Esophagus muscularis mucosa (tissue), 4 donors: ENCODE results near the gene SH3BP2. TPM values are rescaled to one million over a fixed set of nuclear protein-coding genes. Genes with fewer than 3 reads are reported as not detected.

Source experiments
- DNase-seq: peaks from one replicate; pipeline ENCODE4 v3.0.0-alpha.2; 2017; ENCODE audit errors: extremely low spot score
- H3K27ac ChIP-seq, 4 donors: fragments of 200-600 bp; sonication (generic); replicated peaks in 1 of 4; 1 replicate in 3 of 4; 2 replicates in 1 of 4; pipeline ENCODE4 v1.5.1; 2016 to 2019; ENCODE audit warnings: mild to moderate bottlenecking in 1 of 4
- H3K27me3 ChIP-seq, 4 donors: fragments of 200-600 bp; sonication (generic); one replicate each; pipeline versions ENCODE4 v1.5.1 to v1.6.0; 2016 to 2019
- H3K36me3 ChIP-seq, 4 donors: fragments of 200-600 bp; sonication (generic); one replicate each; pipeline ENCODE4 v1.5.1; 2016 to 2019
- H3K4me1 ChIP-seq, 4 donors: fragments of 200-600 bp; sonication (generic); one replicate each; pipeline ENCODE4 v1.5.1; 2016 to 2019
- H3K4me3 ChIP-seq, 4 donors: fragments of 200-600 bp; sonication (generic); 1 replicate in 2 of 4; 2 replicates in 2 of 4; pipeline ENCODE4 v1.5.1; 2016 to 2019; ENCODE audit warnings: mild to moderate bottlenecking in 4 of 4, moderate library complexity in 1 of 4
- H3K9me3 ChIP-seq, 4 donors: fragments of 200-600 bp; sonication (generic); 1 replicate in 3 of 4; 2 replicates in 1 of 4; pipeline ENCODE4 v1.5.1; 2016 to 2019
- EP300 ChIP-seq: sonication (generic); formaldehyde crosslinking; IDR thresholded peaks from one replicate; pipeline ENCODE4 v1.6.1; 2017; ENCODE audit warnings: antibody characterized with exemption
- POLR2A ChIP-seq: fragments of 450-650 bp; IDR thresholded peaks from one replicate; pipeline ENCODE4 v1.6.1; 2017; ENCODE audit warnings: antibody characterized with exemption, moderate library complexity, mild to moderate bottlenecking, low read depth
- POLR2AphosphoS5 ChIP-seq, 2 donors: sonication (generic); formaldehyde crosslinking; IDR thresholded peaks; one replicate each; pipeline ENCODE4 v1.6.1; 2017; ENCODE audit warnings: antibody characterized with exemption in 2 of 2
- WGBS: methylation state at CpG from one replicate; pipeline ENCODE4 v1.1.5; 2018; 5-methylcytosine and 5-hydroxymethylcytosine counted together
- intact Hi-C: fragments of 100-400 bp; cut with DNase I; formaldehyde crosslinking; loops from one replicate; pipeline ENCODE4 v1.15.1; 2023
- total RNA-seq, 4 donors: library from RNA; depleted of rRNA; stranded (reverse); fragments of >200 nt; gene quantifications; one replicate each; pipeline versions ENCODE4 v1.1.0 to v1.2.1, GENCODE V29; 2016
- TF ChIP-seq, protein P1 (sequence below), 3 experiments: fragments of 200-600 bp in 2 of 3; fragments of 450-650 bp in 1 of 3; sonication (generic) in 2 of 3; IDR thresholded peaks; one replicate each; pipeline ENCODE4 v1.5.1; 2017 to 2019; ENCODE audit warnings: antibody characterized with exemption in 3 of 3, mild to moderate bottlenecking in 2 of 3, moderate library complexity in 1 of 3

Gene SH3BP2
- total RNA-seq, 4 donors from 2014 or later, result 25.2 to 34.5 (median 31.5) TPM

DNA sequence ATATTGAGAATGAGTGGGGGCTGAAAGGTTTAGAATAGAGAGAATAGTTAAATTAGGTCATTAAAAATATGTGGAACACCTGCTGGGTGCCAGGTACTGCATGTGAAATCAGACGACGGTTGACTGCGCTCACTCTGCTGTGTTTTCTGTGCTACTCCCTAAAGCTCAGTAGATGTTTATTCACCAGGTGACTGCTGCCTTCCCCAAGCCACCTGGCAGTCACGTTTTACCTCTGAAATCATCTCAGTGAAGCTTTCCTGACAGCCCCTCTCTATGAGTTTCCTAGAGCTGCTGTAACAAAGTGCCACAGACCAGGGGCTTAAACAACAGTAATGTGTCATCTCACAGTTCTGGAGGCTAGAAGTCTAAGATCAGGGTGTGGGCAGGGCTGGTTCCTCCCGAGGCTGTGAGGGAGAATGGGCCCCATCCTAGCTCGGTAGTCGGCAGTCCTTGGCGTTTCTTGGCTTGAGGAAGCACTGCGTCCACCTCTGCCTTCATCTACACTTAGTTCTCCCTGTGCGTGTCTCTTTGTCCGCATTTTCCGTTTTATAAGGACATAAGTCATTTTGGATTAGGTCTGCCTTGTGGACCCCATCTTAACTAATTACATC lies 76.1 kb downstream of the SH3BP2 start:
- no peak for DNase-seq
- Histone ChIP-seq H3K27me3 (no peaks in the 10 kb centered on the region), H3K9me3 (no peaks in the 10 kb centered on the region), H3K36me3 (no peaks in the 10 kb centered on the region), H3K27ac (peak overlapping the region; percentile 62 to 75 (median 72)), H3K4me3 (peak overlapping the region; percentile 34 to 46 (median 40)), H3K4me1 (peaks cover 93 to 97% (median 96%) of the 10 kb centered on the region in 4 donors)
- TF ChIP-seq EP300 (no peak), POLR2AphosphoS5 (IDR thresholded peaks at IDR 0.05) (no peak), POLR2A (no peak)
- TF ChIP-seq, protein P1, sequence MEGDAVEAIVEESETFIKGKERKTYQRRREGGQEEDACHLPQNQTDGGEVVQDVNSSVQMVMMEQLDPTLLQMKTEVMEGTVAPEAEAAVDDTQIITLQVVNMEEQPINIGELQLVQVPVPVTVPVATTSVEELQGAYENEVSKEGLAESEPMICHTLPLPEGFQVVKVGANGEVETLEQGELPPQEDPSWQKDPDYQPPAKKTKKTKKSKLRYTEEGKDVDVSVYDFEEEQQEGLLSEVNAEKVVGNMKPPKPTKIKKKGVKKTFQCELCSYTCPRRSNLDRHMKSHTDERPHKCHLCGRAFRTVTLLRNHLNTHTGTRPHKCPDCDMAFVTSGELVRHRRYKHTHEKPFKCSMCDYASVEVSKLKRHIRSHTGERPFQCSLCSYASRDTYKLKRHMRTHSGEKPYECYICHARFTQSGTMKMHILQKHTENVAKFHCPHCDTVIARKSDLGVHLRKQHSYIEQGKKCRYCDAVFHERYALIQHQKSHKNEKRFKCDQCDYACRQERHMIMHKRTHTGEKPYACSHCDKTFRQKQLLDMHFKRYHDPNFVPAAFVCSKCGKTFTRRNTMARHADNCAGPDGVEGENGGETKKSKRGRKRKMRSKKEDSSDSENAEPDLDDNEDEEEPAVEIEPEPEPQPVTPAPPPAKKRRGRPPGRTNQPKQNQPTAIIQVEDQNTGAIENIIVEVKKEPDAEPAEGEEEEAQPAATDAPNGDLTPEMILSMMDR (IDR thresholded peaks at IDR 0.05), result no peak
- intact Hi-C loops, result no loop called here
- WGBS, result 74% methylated on average over 12 of the region's 12 CpGs

GRCh38 chr4:2869659-2870058 lies 76.8 kb downstream of the SH3BP2 start:
- Histone ChIP-seq H3K36me3 (no peaks in the 10 kb centered on the region), H3K27me3 (no peaks in the 10 kb centered on the region), H3K4me1 (peaks cover 91 to 97% (median 96%) of the 10 kb centered on the region in 4 donors), H3K27ac (peak overlapping the region; percentile 18 to 75 (median 72)), H3K9me3 (no peaks in the 10 kb centered on the region), H3K4me3 (peak overlapping the region in 1 of 4 donors; percentile 2)
- WGBS, result 55% methylated on average over 6 of the region's 6 CpGs
- intact Hi-C loops, result no loop called here
- TF ChIP-seq POLR2AphosphoS5 (IDR thresholded peaks at IDR 0.05) (no peak), POLR2A (no peak), EP300 (no peak)
- TF ChIP-seq, protein P1 (IDR thresholded peaks at IDR 0.05), result no peak
- DNase-seq, result no peak

DNA sequence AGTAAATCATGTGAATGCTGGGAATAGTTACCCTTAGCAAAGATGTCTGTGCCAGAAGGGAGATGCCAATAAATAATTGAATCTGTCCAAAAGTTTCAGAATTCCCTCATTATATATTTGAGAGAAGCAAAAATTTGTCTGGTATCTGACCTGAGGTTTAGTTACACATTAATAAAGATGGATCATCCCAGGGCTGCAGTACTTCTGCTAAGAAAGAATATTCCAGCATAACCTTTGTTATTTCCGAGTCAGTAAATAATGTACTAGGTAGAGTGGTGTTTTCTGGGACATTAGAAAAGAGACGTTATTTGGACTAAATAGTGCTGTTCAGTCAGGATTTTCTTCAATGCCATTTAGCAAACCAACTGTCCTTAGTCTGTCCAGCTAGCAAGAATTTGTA lies 77.2 kb downstream of the SH3BP2 start:
- no peaks in the 10 kb centered on the region for H3K9me3 ChIP-seq
- 47% methylated on average over 2 of the region's 2 CpGs for WGBS
- H3K4me1 ChIP-seq, result peaks cover 90 to 97% (median 96%) of the 10 kb centered on the region in 4 donors
- H3K36me3 ChIP-seq, result no peaks in the 10 kb centered on the region
- peak overlapping the region in 1 of 4 donors; percentile 2 for H3K4me3 ChIP-seq
- DNase-seq, result no peak
- H3K27ac ChIP-seq, result peak overlapping the region; percentile 18 to 75 (median 72)
- no peak for TF ChIP-seq POLR2AphosphoS5 (IDR thresholded peaks at IDR 0.05)
- no peak for TF ChIP-seq EP300
- TF ChIP-seq, protein P1 (IDR thresholded peaks at IDR 0.05), result no peak
- TF ChIP-seq POLR2A, result no peak
- intact Hi-C loops, result no loop called here
- no peaks in the 10 kb centered on the region for H3K27me3 ChIP-seq

- Histone ChIP-seq H3K27me3 (no peaks in the 10 kb centered on the region), H3K4me1 (peaks cover 83 to 95% (median 89%) of the 10 kb centered on the region in 4 donors), H3K4me3 (no peak overlapping the region), H3K36me3 (peaks cover 0 to 11% (median 8%) of the 10 kb centered on the region in 4 donors), H3K27ac (peak overlapping the region in 1 of 4 donors; percentile 5), H3K9me3 (no peaks in the 10 kb centered on the region)
- no peak for TF ChIP-seq EP300
- no peak for TF ChIP-seq POLR2AphosphoS5 (IDR thresholded peaks at IDR 0.05)
- TF ChIP-seq POLR2A, result no peak
- TF ChIP-seq, protein P1 (IDR thresholded peaks at IDR 0.05), result no peak
- intact Hi-C loops, result no loop called here
- no peak for DNase-seq
- WGBS, result 84% methylated on average over 4 of the region's 4 CpGs
These were observed 78.6 kb downstream of the SH3BP2 start for GRCh38 chr4:2871466-2871865.
